Erythroblast (primary cell): Measurements from ENCODE around the gene CDH5.
A peak's percentile ranks its signal among the peaks of the same experiment; 100 is the strongest.

Source experiments
- DNase-seq, 2 experiments: peaks; one replicate each; lab custom pipeline; 2025; lab: John Stamatoyannopoulos, UW
- GATA1 ChIP-seq: IDR thresholded peaks from 2 replicates; pipeline ENCODE4 v1.6.1; 2011; ENCODE audit warnings: low read depth, mild to moderate bottlenecking, control low read depth, low read length, moderate library complexity
- POLR2A ChIP-seq: IDR thresholded peaks from 2 replicates; pipeline ENCODE4 v1.6.1; 2011; ENCODE audit warnings: mild to moderate bottlenecking, low read length

Gene CDH5

GRCh38 chr16:66337463-66338188 is 28.9 kb upstream of the CDH5 start:
- no peak for DNase-seq
- TF ChIP-seq POLR2A: no peak
- no peak for TF ChIP-seq GATA1

- TF ChIP-seq GATA1: no peak
- no peak for TF ChIP-seq POLR2A
- peak in 1 of 2 experiments; percentile 21 for DNase-seq
Measured at GRCh38 chr16:66342294-66342900, 24.1 kb upstream of the CDH5 start.

GRCh38 chr16:66344533-66345145 is 21.9 kb upstream of the CDH5 start:
- peak; percentile 16 to 62 for DNase-seq
- TF ChIP-seq POLR2A (no peak), GATA1 (no peak)

- TF ChIP-seq POLR2A (no peak), GATA1 (no peak)
- DNase-seq: no peak
Measured at GRCh38 chr16:66346221-66346620, 20.3 kb upstream of the CDH5 start.

DNA sequence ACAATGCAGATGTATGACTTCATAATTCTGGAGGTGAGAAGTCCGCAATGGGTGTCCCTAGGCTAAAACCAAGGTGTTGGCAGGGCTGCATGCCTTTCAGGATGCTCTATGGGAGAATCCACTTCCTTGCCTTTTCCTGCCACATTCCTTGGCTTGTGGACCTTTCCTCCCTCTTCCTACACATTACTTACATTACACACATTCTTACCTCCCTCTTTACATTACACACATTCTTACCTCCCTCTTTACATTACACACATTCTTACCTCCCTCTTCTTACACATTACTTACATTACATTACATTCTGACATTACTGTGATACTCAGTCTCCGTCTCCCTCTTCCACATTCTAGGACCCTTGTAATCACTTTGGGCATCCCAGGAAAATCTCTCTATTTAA is 14.2 kb upstream of the CDH5 start:
- TF ChIP-seq POLR2A (no peak), GATA1 (no peak)
- DNase-seq: no peak

DNA sequence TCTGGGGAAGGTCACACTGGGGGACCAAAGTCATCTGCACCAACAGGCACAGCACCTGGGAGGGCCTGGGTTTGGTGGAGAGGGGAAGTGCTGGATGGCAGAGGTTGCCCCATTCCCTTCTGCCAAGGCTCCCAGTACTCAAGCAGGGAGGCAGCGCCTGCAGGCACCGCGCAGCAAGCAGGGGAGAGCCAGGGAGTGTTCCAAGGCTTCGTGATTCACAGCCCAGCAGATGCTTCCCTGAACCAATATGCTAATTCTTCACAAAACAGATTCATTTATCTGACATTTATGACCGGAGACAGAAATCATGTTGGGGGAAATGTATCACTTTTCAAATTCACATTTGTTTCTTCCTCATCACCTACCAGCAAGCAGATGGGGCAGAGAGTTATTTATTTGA is 13.4 kb upstream of the CDH5 start:
- TF ChIP-seq POLR2A (no peak), GATA1 (no peak)
- DNase-seq: no peak

DNA sequence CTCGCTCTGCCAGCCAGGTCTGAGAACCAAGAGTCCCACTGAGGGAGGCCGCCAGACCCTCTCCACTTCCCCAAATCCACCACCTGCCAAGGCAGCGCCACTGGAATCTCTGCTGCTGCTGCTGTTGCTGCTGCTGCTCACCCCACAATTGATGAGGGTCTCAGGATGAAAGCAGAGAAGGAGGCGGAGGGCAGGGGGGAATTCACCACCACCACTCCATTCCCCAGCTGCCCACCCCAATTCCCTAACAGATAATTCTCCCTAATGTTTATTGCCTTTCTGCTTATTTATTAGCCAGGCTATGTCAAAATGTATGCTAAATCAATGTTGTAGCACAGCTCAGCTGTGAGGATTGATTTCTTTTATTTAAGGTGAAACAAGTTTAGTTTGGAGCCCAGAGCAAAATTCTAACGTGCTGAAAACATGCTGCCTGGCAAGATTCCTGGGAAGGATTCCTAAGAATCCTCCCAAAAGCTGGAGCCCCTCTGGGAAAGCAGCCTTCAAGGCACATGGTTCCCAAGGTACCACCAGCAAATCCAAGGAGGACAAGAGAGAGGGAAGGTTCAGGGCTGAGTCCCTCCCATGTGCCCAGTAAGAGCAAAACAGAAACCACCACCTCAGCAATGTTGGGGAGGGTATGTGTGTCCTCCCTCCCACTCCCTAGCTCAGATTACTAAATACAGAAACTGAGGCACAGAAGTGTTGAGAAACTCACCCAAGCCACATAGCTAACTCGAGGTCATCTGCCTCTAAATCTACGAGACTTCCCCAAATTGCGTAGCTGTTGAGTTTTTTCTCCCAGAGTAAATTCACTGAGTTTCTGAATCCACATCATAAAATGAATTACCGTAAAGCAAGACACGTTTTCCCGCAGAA is 12.2 kb upstream of the CDH5 start:
- no peak for TF ChIP-seq POLR2A
- TF ChIP-seq GATA1: no peak
- DNase-seq: no peak

DNA sequence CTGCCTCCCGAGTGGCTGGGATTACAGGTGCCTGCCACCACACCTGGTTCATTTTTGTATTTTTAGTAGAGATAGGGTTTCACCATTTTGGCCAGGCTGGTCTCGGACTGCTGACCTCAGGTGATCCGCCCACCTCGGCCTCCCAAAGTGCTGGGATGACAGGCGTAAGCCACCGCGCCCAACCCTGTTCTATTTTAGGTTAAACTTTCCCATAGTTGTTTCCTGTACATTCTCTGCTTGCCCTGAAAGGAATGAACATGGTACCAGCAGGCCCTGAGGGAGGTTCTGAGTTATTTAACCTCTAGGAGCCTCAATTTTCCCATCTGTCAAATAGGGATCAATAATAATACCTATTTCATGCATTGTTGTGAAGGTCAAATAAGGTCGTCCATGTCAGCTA is 11.0 kb upstream of the CDH5 start:
- no peak for TF ChIP-seq GATA1
- TF ChIP-seq POLR2A: no peak
- DNase-seq: no peak

GRCh38 chr16:66357523-66357928 is 9.0 kb upstream of the CDH5 start:
- TF ChIP-seq GATA1 (no peak), POLR2A (no peak)
- peak; percentile 29 to 57 for DNase-seq

DNA sequence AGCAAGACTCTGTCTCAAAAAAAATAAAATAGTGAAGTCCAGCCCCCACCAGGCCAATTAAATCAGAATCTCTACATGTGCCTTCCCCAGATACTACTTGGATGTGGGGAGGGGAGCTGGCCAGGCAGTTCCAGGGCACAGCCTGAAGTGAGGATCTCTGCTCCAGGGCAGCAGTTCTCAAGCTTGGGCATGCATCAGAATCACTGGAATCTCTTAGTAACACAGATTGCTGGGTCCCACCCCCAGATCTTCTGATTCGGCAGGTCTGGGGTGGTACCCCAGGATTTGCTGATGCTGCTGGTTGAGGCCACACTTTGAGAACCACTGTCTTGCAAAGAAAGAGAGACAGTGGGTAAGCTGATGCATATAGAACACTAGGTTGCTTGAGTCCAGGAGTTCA is 8.3 kb upstream of the CDH5 start:
- no peak for DNase-seq
- TF ChIP-seq GATA1: no peak
- no peak for TF ChIP-seq POLR2A

DNA sequence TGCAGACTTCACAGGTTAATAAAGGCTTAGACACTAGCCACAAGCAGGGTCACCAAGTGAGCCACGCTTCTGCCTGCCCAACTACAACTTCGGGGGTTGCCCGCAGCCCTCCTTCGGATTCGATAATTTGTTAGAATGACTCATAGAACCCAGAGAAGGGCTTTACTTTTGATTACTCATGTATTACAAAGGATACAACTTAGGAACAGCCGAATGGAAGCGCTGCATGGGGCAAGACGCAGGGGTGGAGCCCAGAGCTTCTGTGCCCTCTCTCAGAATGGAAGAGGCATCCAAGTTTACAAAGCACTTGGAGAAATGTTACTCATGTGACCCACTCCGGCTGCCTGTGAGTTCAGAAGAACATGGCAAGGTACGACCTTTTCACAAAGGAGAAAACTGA is 7.5 kb upstream of the CDH5 start:
- TF ChIP-seq POLR2A: no peak
- no peak for TF ChIP-seq GATA1
- no peak for DNase-seq

GRCh38 chr16:66359811-66360608 is 6.5 kb upstream of the CDH5 start:
- TF ChIP-seq GATA1: no peak
- no peak for TF ChIP-seq POLR2A
- DNase-seq: no peak
